T-helper 17 cell (primary cell): ENCODE data around the gene NPS. TPM values are rescaled to one million over a fixed set of nuclear protein-coding genes. Genes with fewer than 3 reads are reported as not detected.

ENCODE experiments used
- ATAC-seq: fragments of 150-1000 bp; cut with Tn5 transposase; 2 replicates; pipeline ENCODE4 v1.10.0; 2021; ENCODE audit warnings: mild to moderate bottlenecking, moderate library complexity
- DNase-seq, 3 donors: peaks; one replicate each; pipeline versions ENCODE4 v3.0.0 to v3.0.0-alpha.2; 2020 to 2021
- H3K9me3 ChIP-seq: one replicate; pipeline ENCODE4 v1.7.0; 2013; ENCODE audit warnings: low read length, mild to moderate bottlenecking; ENCODE audit not compliant: control insufficient read depth, poor library complexity, severe bottlenecking
- H3K27ac Mint-ChIP-seq: one replicate; pipeline ENCODE4 v1.8.0; 2022; ENCODE audit warnings: mild to moderate bottlenecking, moderate library complexity, mixed read lengths
- H3K27me3 Mint-ChIP-seq: one replicate; pipeline ENCODE4 v1.8.0; 2022; ENCODE audit warnings: mixed read lengths
- H3K36me3 Mint-ChIP-seq: one replicate; pipeline ENCODE4 v1.8.0; 2022; ENCODE audit warnings: low read depth, mixed read lengths
- H3K4me1 Mint-ChIP-seq: one replicate; pipeline ENCODE4 v1.8.0; 2022; ENCODE audit warnings: mild to moderate bottlenecking, mixed read lengths
- H3K4me3 Mint-ChIP-seq: one replicate; pipeline ENCODE4 v1.8.0; 2022; ENCODE audit warnings: mild to moderate bottlenecking, moderate library complexity, mixed read lengths
- total RNA-seq, 4 donors: library from RNA in 2 of 4; stranded (reverse) in 2 of 4; gene quantifications; one replicate each; pipeline ENCODE4 v1.2.3 and lab custom pipeline; 2022 to 2026

NPS gene
- total RNA-seq, 2 donors from 2014 or later, result not detected

GRCh38 chr10:127534496-127534895 lies 14.6 kb upstream of the NPS start:
- H3K27me3 Mint-ChIP-seq, result peaks cover 10% of the 10 kb centered on the region
- H3K4me3 Mint-ChIP-seq, result no peak overlapping the region
- DNase-seq, result no peak
- H3K4me1 Mint-ChIP-seq, result no peaks in the 10 kb centered on the region
- no peaks in the 10 kb centered on the region for H3K36me3 Mint-ChIP-seq
- no peak for ATAC-seq
- H3K9me3 ChIP-seq, result no peaks in the 10 kb centered on the region
- no peak overlapping the region for H3K27ac Mint-ChIP-seq

GRCh38 chr10:127535802-127536515 lies 13.2 kb upstream of the NPS start:
- Mint-ChIP-seq H3K36me3 (no peaks in the 10 kb centered on the region), H3K4me3 (no peak overlapping the region), H3K4me1 (no peaks in the 10 kb centered on the region), H3K27ac (no peak overlapping the region), H3K27me3 (peaks cover 10% of the 10 kb centered on the region)
- H3K9me3 ChIP-seq, result no peaks in the 10 kb centered on the region
- no peak for DNase-seq
- no peak for ATAC-seq

- no peaks in the 10 kb centered on the region for H3K9me3 ChIP-seq
- H3K27me3 Mint-ChIP-seq, result peaks cover 10% of the 10 kb centered on the region
- no peak overlapping the region for H3K4me3 Mint-ChIP-seq
- H3K27ac Mint-ChIP-seq, result no peak overlapping the region
- ATAC-seq, result no peak
- H3K4me1 Mint-ChIP-seq, result no peaks in the 10 kb centered on the region
- no peaks in the 10 kb centered on the region for H3K36me3 Mint-ChIP-seq
- no peak for DNase-seq
Observed at GRCh38 chr10:127536972-127537760, 11.9 kb upstream of the NPS start.

- H3K4me1 Mint-ChIP-seq, result no peaks in the 10 kb centered on the region
- no peaks in the 10 kb centered on the region for H3K9me3 ChIP-seq
- DNase-seq (no peak), ATAC-seq (no peak)
- no peak overlapping the region for H3K27ac Mint-ChIP-seq
- no peak overlapping the region for H3K4me3 Mint-ChIP-seq
- peaks cover 10% of the 10 kb centered on the region for H3K27me3 Mint-ChIP-seq
- H3K36me3 Mint-ChIP-seq, result no peaks in the 10 kb centered on the region
Observed at GRCh38 chr10:127537924-127538323, 11.2 kb upstream of the NPS start.

GRCh38 chr10:127548022-127548421 lies 1.1 kb upstream of the NPS start:
- ATAC-seq (no peak), DNase-seq (no peak)
- Mint-ChIP-seq H3K36me3 (no peaks in the 10 kb centered on the region), H3K27me3 (peaks cover 5% of the 10 kb centered on the region), H3K4me1 (no peaks in the 10 kb centered on the region), H3K27ac (no peak overlapping the region), H3K4me3 (no peak overlapping the region)
- H3K9me3 ChIP-seq, result no peaks in the 10 kb centered on the region

- H3K4me3 Mint-ChIP-seq, result no peak overlapping the region
- ATAC-seq, result no peak
- no peak for DNase-seq
- no peaks in the 10 kb centered on the region for H3K9me3 ChIP-seq
- no peaks in the 10 kb centered on the region for H3K4me1 Mint-ChIP-seq
- H3K27me3 Mint-ChIP-seq, result peaks cover 20% of the 10 kb centered on the region
- no peaks in the 10 kb centered on the region for H3K36me3 Mint-ChIP-seq
- H3K27ac Mint-ChIP-seq, result no peak overlapping the region
Observed at GRCh38 chr10:127550861-127551260, 1.8 kb downstream of the NPS start.

GRCh38 chr10:127552446-127552845 lies 3.3 kb downstream of the NPS start:
- H3K4me3 Mint-ChIP-seq, result no peak overlapping the region
- H3K36me3 Mint-ChIP-seq, result no peaks in the 10 kb centered on the region
- H3K4me1 Mint-ChIP-seq, result no peaks in the 10 kb centered on the region
- DNase-seq, result no peak
- H3K9me3 ChIP-seq, result no peaks in the 10 kb centered on the region
- peaks cover 20% of the 10 kb centered on the region for H3K27me3 Mint-ChIP-seq
- no peak for ATAC-seq
- H3K27ac Mint-ChIP-seq, result no peak overlapping the region

- Mint-ChIP-seq H3K36me3 (no peaks in the 10 kb centered on the region), H3K4me3 (no peak overlapping the region), H3K27ac (no peak overlapping the region), H3K27me3 (peaks cover 20% of the 10 kb centered on the region), H3K4me1 (no peaks in the 10 kb centered on the region)
- ATAC-seq (no peak), DNase-seq (no peak)
- no peaks in the 10 kb centered on the region for H3K9me3 ChIP-seq
Observed at GRCh38 chr10:127553417-127553816, 4.3 kb downstream of the NPS start.

GRCh38 chr10:127556916-127557315 lies 7.8 kb downstream of the NPS start:
- DNase-seq, result no peak
- Mint-ChIP-seq H3K27me3 (peaks cover 20% of the 10 kb centered on the region), H3K4me1 (no peaks in the 10 kb centered on the region), H3K36me3 (no peaks in the 10 kb centered on the region), H3K27ac (no peak overlapping the region), H3K4me3 (no peak overlapping the region)
- no peaks in the 10 kb centered on the region for H3K9me3 ChIP-seq
- no peak for ATAC-seq

- H3K27ac Mint-ChIP-seq, result no peak overlapping the region
- no peak overlapping the region for H3K4me3 Mint-ChIP-seq
- no peaks in the 10 kb centered on the region for H3K9me3 ChIP-seq
- no peaks in the 10 kb centered on the region for H3K36me3 Mint-ChIP-seq
- DNase-seq (no peak), ATAC-seq (no peak)
- no peaks in the 10 kb centered on the region for H3K27me3 Mint-ChIP-seq
- H3K4me1 Mint-ChIP-seq, result no peaks in the 10 kb centered on the region
Observed at GRCh38 chr10:127561647-127562046, 12.5 kb downstream of the NPS start.

GRCh38 chr10:127563718-127564553 lies 14.8 kb downstream of the NPS start:
- no peaks in the 10 kb centered on the region for H3K4me1 Mint-ChIP-seq
- H3K27me3 Mint-ChIP-seq, result peaks cover 8% of the 10 kb centered on the region
- no peak overlapping the region for H3K27ac Mint-ChIP-seq
- DNase-seq (no peak), ATAC-seq (peak; percentile 32)
- H3K9me3 ChIP-seq, result no peaks in the 10 kb centered on the region
- H3K4me3 Mint-ChIP-seq, result no peak overlapping the region
- H3K36me3 Mint-ChIP-seq, result no peaks in the 10 kb centered on the region

- DNase-seq (no peak), ATAC-seq (no peak)
- peaks cover 8% of the 10 kb centered on the region for H3K27me3 Mint-ChIP-seq
- no peaks in the 10 kb centered on the region for H3K9me3 ChIP-seq
- no peak overlapping the region for H3K4me3 Mint-ChIP-seq
- H3K36me3 Mint-ChIP-seq, result no peaks in the 10 kb centered on the region
- no peak overlapping the region for H3K27ac Mint-ChIP-seq
- H3K4me1 Mint-ChIP-seq, result no peaks in the 10 kb centered on the region
Observed at GRCh38 chr10:127564644-127565043, 15.5 kb downstream of the NPS start.

GRCh38 chr10:127565583-127565982 lies 16.5 kb downstream of the NPS start:
- H3K4me1 Mint-ChIP-seq, result no peaks in the 10 kb centered on the region
- ATAC-seq, result no peak
- H3K27ac Mint-ChIP-seq, result no peak overlapping the region
- no peaks in the 10 kb centered on the region for H3K9me3 ChIP-seq
- no peak overlapping the region for H3K4me3 Mint-ChIP-seq
- peaks cover 8% of the 10 kb centered on the region for H3K27me3 Mint-ChIP-seq
- no peaks in the 10 kb centered on the region for H3K36me3 Mint-ChIP-seq
- DNase-seq, result no peak
